Measurements from ENCODE around the gene FOXF2. TPM values are rescaled to one million over a fixed set of nuclear protein-coding genes. Genes with fewer than 3 reads are reported as not detected.

Gene FOXF2
- total and polyA plus RNA-seq, 2 of the 4 experiments (the other 2 are of a cell fraction): 2.5 to 16.3 TPM

GRCh38 chr6:1392813-1393640 is 3.7 kb downstream of the FOXF2 start:
- peaks cover 6% of the 10 kb centered on the region for H3K36me3 ChIP-seq (ENCODE audit: control insufficient read depth, insufficient read depth, low read length)
- H3K9me1 ChIP-seq (ENCODE audit: insufficient read depth, low read length): 0 out of 2 replicates have a peak, but pooled peaks cover 3% of the 10 kb centered on the region
- peak overlapping the region; percentile 98 for H3K23ac ChIP-seq (ENCODE audit: low read depth, low read length)
- peaks cover 17% of the 10 kb centered on the region for H3K4me1 ChIP-seq (ENCODE audit: control insufficient read depth, insufficient read depth, low read length)
- peak overlapping the region; percentile 50 for H3K14ac ChIP-seq (replicated peaks; ENCODE audit: low read depth, low read length)
- H3K27me3 ChIP-seq (ENCODE audit: control insufficient read depth, insufficient read depth, low read length): no peaks in the 10 kb centered on the region
- in situ Hi-C loops (cut with MboI; ENCODE audit: low sequenced_read_pairs) (loop anchor here (10.0 to 25.0 kb wide), 2 partner anchors 481 to 798 kb away; no protein-coding TSS in a partner anchor), dilution Hi-C loops (cut with HindIII; ENCODE audit: low sequenced_read_pairs, unreplicated experiment) (no loop called here), intact Hi-C loops (cut with micrococcal nuclease) (no loop called here)
- H3K9me3 ChIP-seq (ENCODE audit: control insufficient read depth, insufficient read depth, low read length): no peaks in the 10 kb centered on the region
- peaks cover 13% of the 10 kb centered on the region; the same call in 1 of the 2 replicates for H4K20me1 ChIP-seq (ENCODE audit: insufficient read depth, low read length)
- 9% methylated on average over 17 of the region's 74 CpGs; no CpG with 5 or more reads in 1 of the 2 experiments for WGBS, 2 experiments (ENCODE audit: extremely low coverage in 2 of 2, insufficient read length in 1 of 2)
- no peak overlapping the region; the same call in 2 of the 3 replicates for H2BK15ac ChIP-seq (ENCODE audit: low read depth, low read length)
- H3K9ac ChIP-seq (ENCODE audit: low read depth, low read length): peak overlapping the region; percentile 88
- peak overlapping the region; percentile 75 for H2BK5ac ChIP-seq (ENCODE audit: low read depth, low read length, poor library complexity, severe bottlenecking)
- no peak for DNase-seq
- peak overlapping the region; percentile 71 for H3K4ac ChIP-seq (ENCODE audit: low read depth, low read length)
- H2AFZ ChIP-seq (replicated peaks; ENCODE audit: low read length, poor library complexity): peak overlapping the region; percentile 84
- H4K5ac ChIP-seq (ENCODE audit: low read depth, low read length): peak overlapping the region; percentile 55
- H3K4me2 ChIP-seq (ENCODE audit: low read depth, low read length): peak overlapping the region; percentile 96
- H3K4me3 ChIP-seq (ENCODE audit: insufficient read depth, low read depth, low read length): peak overlapping the region; percentile 58
- peak overlapping the region; percentile 54 for H2BK120ac ChIP-seq (ENCODE audit: low read depth, low read length)
- H3K18ac ChIP-seq (ENCODE audit: low read depth, low read length): peak overlapping the region; percentile 54
- CTCF ChIA-PET: no interaction called here
- peaks cover 13 to 19% of the 10 kb centered on the region in 2 experiments for H3K79me1 ChIP-seq (ENCODE audit: low read depth in 1 of 2, low read length in 2 of 2)
- peak overlapping the region; percentile 60 for H4K91ac ChIP-seq (ENCODE audit: insufficient read depth, low read depth, low read length)
- POLR2A ChIA-PET (ENCODE audit: unreplicated experiment): interaction anchor here (0.7 kb wide), 1 partner anchor 330 kb away, joined by 3 read pairs; no protein-coding TSS in a partner anchor
- no peak for ATAC-seq (ENCODE audit: low read depth)
- peak overlapping the region; percentile 98 for H3K27ac ChIP-seq (ENCODE audit: insufficient read depth, low read length)
- peak overlapping the region; percentile 72 to 77; a peak in 3 of 4 replicates for H4K8ac ChIP-seq (ENCODE audit: low read depth in 2 of 2, low read length in 2 of 2)
- peak overlapping the region; percentile 61; the same call in 1 of the 2 replicates for H2AK5ac ChIP-seq (ENCODE audit: low read depth, low read length)
- H2AK9ac ChIP-seq (replicated peaks; ENCODE audit: low read depth, low read length, poor library complexity): peak overlapping the region; percentile 13
- no peak overlapping the region for H2BK20ac ChIP-seq (ENCODE audit: low read depth, low read length)
- H3K56ac ChIP-seq (ENCODE audit: extremely low read depth, insufficient read depth, low read length): peak overlapping the region; percentile 72; the same call in 1 of the 2 replicates
- BruUV-seq (replicated peaks): no TSS peak
- TF ChIP-seq CTCF (conservative IDR thresholded peaks at IDR 0.05; ENCODE audit: low read depth, low read length) (no peak), BHLHE40 (IDR thresholded peaks at IDR 0.05; ENCODE audit: low read depth, low read length) (no peak), POLR2A (IDR thresholded peaks at IDR 0.05; ENCODE audit: low read depth, low read length) (no peak), CHD1 (IDR thresholded peaks at IDR 0.05; ENCODE audit: low read depth, low read length) (no peak), RFX5 (IDR thresholded peaks at IDR 0.05; ENCODE audit: low read depth, low read length) (no peak), MAFK (IDR thresholded peaks at IDR 0.05; ENCODE audit: low read depth, low read length) (no peak), RCOR1 (IDR thresholded peaks at IDR 0.05; ENCODE audit: insufficient replicate concordance, low read length) (no peak), NFE2L2 (IDR thresholded peaks at IDR 0.05; ENCODE audit: low read depth, low read length) (no peak), RAD21 (IDR thresholded peaks at IDR 0.05; ENCODE audit: low read length) (no peak), USF2 (IDR thresholded peaks at IDR 0.05; ENCODE audit: low read depth, low read length) (no peak), CEBPB (IDR thresholded peaks at IDR 0.05; ENCODE audit: low read depth, low read length) (no peak), MAZ (IDR thresholded peaks at IDR 0.05; ENCODE audit: borderline replicate concordance, low read depth, low read length) (no peak), MXI1 (IDR thresholded peaks at IDR 0.05; ENCODE audit: borderline replicate concordance, low read depth, low read length) (no peak)
- TF ChIP-seq, protein P1, sequence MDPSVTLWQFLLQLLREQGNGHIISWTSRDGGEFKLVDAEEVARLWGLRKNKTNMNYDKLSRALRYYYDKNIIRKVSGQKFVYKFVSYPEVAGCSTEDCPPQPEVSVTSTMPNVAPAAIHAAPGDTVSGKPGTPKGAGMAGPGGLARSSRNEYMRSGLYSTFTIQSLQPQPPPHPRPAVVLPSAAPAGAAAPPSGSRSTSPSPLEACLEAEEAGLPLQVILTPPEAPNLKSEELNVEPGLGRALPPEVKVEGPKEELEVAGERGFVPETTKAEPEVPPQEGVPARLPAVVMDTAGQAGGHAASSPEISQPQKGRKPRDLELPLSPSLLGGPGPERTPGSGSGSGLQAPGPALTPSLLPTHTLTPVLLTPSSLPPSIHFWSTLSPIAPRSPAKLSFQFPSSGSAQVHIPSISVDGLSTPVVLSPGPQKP (IDR thresholded peaks at IDR 0.05; ENCODE audit: borderline replicate concordance, low read depth, low read length): no peak

Measured in IMR-90 (cell line).